ENCODE data around the gene SETD7.

Gene SETD7

GRCh38 chr4:139550724-139551429 is 5.1 kb downstream of the SETD7 start:
- no peak for DNase-seq (ENCODE audit: low read depth)

- DNase-seq (ENCODE audit: low read depth): no peak
Measured at GRCh38 chr4:139547979-139548378, 8.0 kb downstream of the SETD7 start.

GRCh38 chr4:139540632-139541031 is 15.4 kb downstream of the SETD7 start:
- no peak for DNase-seq (ENCODE audit: low read depth)

- no peak for DNase-seq (ENCODE audit: low read depth)
Measured at GRCh38 chr4:139540161-139540560, 15.9 kb downstream of the SETD7 start.

- DNase-seq (ENCODE audit: low read depth): no peak
Measured at GRCh38 chr4:139537292-139537691, 18.7 kb downstream of the SETD7 start.

- no peak for DNase-seq (ENCODE audit: low read depth)
Measured at GRCh38 chr4:139535871-139536234, 20.2 kb downstream of the SETD7 start.

- no peak for DNase-seq (ENCODE audit: low read depth)
Measured at GRCh38 chr4:139535228-139535870, 20.7 kb downstream of the SETD7 start.

- DNase-seq (ENCODE audit: low read depth): no peak
Measured at GRCh38 chr4:139534287-139534950, 21.6 kb downstream of the SETD7 start.

GRCh38 chr4:139533511-139533910 is 22.5 kb downstream of the SETD7 start:
- no peak for DNase-seq (ENCODE audit: low read depth)

GRCh38 chr4:139532947-139533346 is 23.1 kb downstream of the SETD7 start:
- no peak for DNase-seq (ENCODE audit: low read depth)

GRCh38 chr4:139530833-139531427 is 25.1 kb downstream of the SETD7 start:
- DNase-seq (ENCODE audit: low read depth): no peak

GRCh38 chr4:139528377-139529005 is 27.5 kb downstream of the SETD7 start:
- DNase-seq (ENCODE audit: low read depth): peak; percentile 81

- no peak for DNase-seq (ENCODE audit: low read depth)
Measured at GRCh38 chr4:139526928-139527327, 29.1 kb downstream of the SETD7 start.

- DNase-seq (ENCODE audit: low read depth): no peak
Measured at GRCh38 chr4:139525414-139525813, 30.6 kb downstream of the SETD7 start.

- DNase-seq (ENCODE audit: low read depth): no peak
Measured at GRCh38 chr4:139524062-139524631, 31.9 kb downstream of the SETD7 start.

GRCh38 chr4:139523076-139523475 is 32.9 kb downstream of the SETD7 start:
- no peak for DNase-seq (ENCODE audit: low read depth)

GRCh38 chr4:139522457-139522856 is 33.6 kb downstream of the SETD7 start:
- no peak for DNase-seq (ENCODE audit: low read depth)

- DNase-seq (ENCODE audit: low read depth): no peak
Measured at GRCh38 chr4:139521754-139522401, 34.1 kb downstream of the SETD7 start.

- DNase-seq (ENCODE audit: low read depth): no peak
Measured at GRCh38 chr4:139515531-139515958, 40.5 kb downstream of the SETD7 start.

- no peak for DNase-seq (ENCODE audit: low read depth)
Measured at GRCh38 chr4:139514382-139515059, 41.5 kb downstream of the SETD7 start.

- no peak for DNase-seq (ENCODE audit: low read depth)
Measured at GRCh38 chr4:139511320-139511719, 44.7 kb downstream of the SETD7 start.
